GM23338 (cell line): Measurements from ENCODE around the gene TEKT2. TPM values are rescaled to one million over a fixed set of nuclear protein-coding genes. Genes with fewer than 3 reads are reported as not detected.

Experiments used
- ATAC-seq: fragments of 200-7000 bp; cut with Tn5 transposase; 3 replicates; pipeline ENCODE4 v1.9.1; 2020
- DNase-seq: peaks from one replicate; pipeline ENCODE4 v3.0.0-alpha.2; 2015; ENCODE audit warnings: low spot score
- H2AFZ ChIP-seq: fragments of 200-600 bp; sonication (generic); 2 replicates; pipeline ENCODE4 v1.8.0; 2016; ENCODE audit warnings: antibody characterized with exemption, mild to moderate bottlenecking, moderate library complexity
- H3F3A ChIP-seq: fragments of 200-600 bp; sonication (generic); replicated peaks from 2 replicates; pipeline ENCODE4 v1.8.0; 2017; ENCODE audit warnings: antibody characterized with exemption, mixed run types, low read depth
- H3K27ac ChIP-seq: fragments of 200-600 bp; sonication (generic); 2 replicates; pipeline ENCODE4 v1.6.1; 2016; ENCODE audit warnings: low read depth
- H3K27me3 ChIP-seq: fragments of 200-600 bp; sonication (generic); 2 replicates; pipeline ENCODE4 v1.8.0; 2016; ENCODE audit warnings: mild to moderate bottlenecking, mixed run types, moderate library complexity; ENCODE audit not compliant: insufficient read depth
- H3K36me3 ChIP-seq: fragments of 200-600 bp; sonication (generic); 2 replicates; pipeline ENCODE4 v1.8.0; 2016; ENCODE audit warnings: mild to moderate bottlenecking; ENCODE audit not compliant: insufficient read depth
- H3K4me1 ChIP-seq: fragments of 200-600 bp; sonication (generic); 2 replicates; pipeline ENCODE4 v1.8.0; 2016; ENCODE audit warnings: mild to moderate bottlenecking, moderate library complexity; ENCODE audit not compliant: insufficient read depth
- H3K4me2 ChIP-seq: fragments of 200-600 bp; sonication (generic); 2 replicates; pipeline ENCODE4 v1.7.1; 2017; ENCODE audit warnings: mixed run types
- H3K4me3 ChIP-seq: fragments of 200-600 bp; sonication (generic); 2 replicates; pipeline ENCODE4 v1.6.1; 2016; ENCODE audit warnings: mixed run types
- H3K79me2 ChIP-seq: fragments of 200-600 bp; sonication (generic); replicated peaks from 2 replicates; pipeline ENCODE4 v1.8.0; 2017; ENCODE audit warnings: mild to moderate bottlenecking; ENCODE audit not compliant: insufficient read depth
- H3K9me2 ChIP-seq: fragments of 200-600 bp; sonication (generic); 2 replicates; pipeline ENCODE4 v1.8.0; 2017; ENCODE audit not compliant: insufficient read depth
- H4K20me1 ChIP-seq: fragments of 200-600 bp; sonication (generic); replicated peaks from 2 replicates; pipeline ENCODE4 v1.8.0; 2017; ENCODE audit warnings: mild to moderate bottlenecking; ENCODE audit not compliant: insufficient read depth
- H3K27ac Mint-ChIP-seq: 2 replicates; pipeline ENCODE4 v1.8.0; 2020; ENCODE audit warnings: inconsistent platforms, mild to moderate bottlenecking, moderate library complexity, mixed read lengths
- H3K27me3 Mint-ChIP-seq: 3 replicates; pipeline ENCODE4 v1.8.0; 2022; ENCODE audit warnings: low read depth, mild to moderate bottlenecking, moderate library complexity, mixed read lengths, inconsistent platforms; ENCODE audit not compliant: insufficient read depth, poor library complexity
- H3K36me3 Mint-ChIP-seq: 3 replicates; pipeline ENCODE4 v1.8.0; 2021; ENCODE audit warnings: low read depth, mild to moderate bottlenecking, inconsistent platforms, moderate library complexity, mixed read lengths
- H3K4me1 Mint-ChIP-seq: 3 replicates; pipeline ENCODE4 v1.8.0; 2020; ENCODE audit warnings: mild to moderate bottlenecking, inconsistent platforms, mixed read lengths
- H3K4me3 Mint-ChIP-seq: 3 replicates; pipeline ENCODE4 v1.8.0; 2021; ENCODE audit warnings: moderate library complexity, mild to moderate bottlenecking, inconsistent platforms, mixed read lengths
- H3K9me3 Mint-ChIP-seq: 3 replicates; pipeline ENCODE4 v1.8.0; 2020; ENCODE audit warnings: moderate library complexity, mild to moderate bottlenecking, inconsistent platforms, mixed read lengths
- CREB1 ChIP-seq: fragments of 250-450 bp; sonication (Bioruptor Pico); IDR thresholded peaks from 2 replicates; pipeline ENCODE4 v1.5.0; 2020; ENCODE audit warnings: low read depth, mild to moderate bottlenecking, moderate library complexity
- ETS1 ChIP-seq: IDR thresholded peaks from 2 replicates; pipeline ENCODE4 v1.6.1; 2016; ENCODE audit warnings: antibody characterized with exemption
- EZH2 ChIP-seq: fragments of 200-600 bp; sonication (generic); IDR thresholded peaks from one replicate; pipeline ENCODE4 v1.8.0; 2017; ENCODE audit warnings: antibody characterized with exemption, mild to moderate bottlenecking, low read depth; ENCODE audit not compliant: unreplicated experiment
- EZH2phosphoT487 ChIP-seq: fragments of 200-600 bp; sonication (generic); IDR thresholded peaks from one replicate; pipeline ENCODE4 v1.8.1; 2018; ENCODE audit warnings: antibody characterized with exemption; ENCODE audit not compliant: unreplicated experiment
- JUNB ChIP-seq: IDR thresholded peaks from one replicate; pipeline ENCODE4 v1.6.1; 2016; ENCODE audit warnings: antibody characterized with exemption; ENCODE audit not compliant: unreplicated experiment
- NANOG ChIP-seq: IDR thresholded peaks from 2 replicates; pipeline ENCODE4 v1.6.1; 2016; ENCODE audit warnings: antibody characterized with exemption, borderline replicate concordance
- POLR2AphosphoS5 ChIP-seq: IDR thresholded peaks from 2 replicates; pipeline ENCODE4 v1.6.1; 2016; ENCODE audit warnings: antibody characterized with exemption, low read depth
- STAT1 ChIP-seq: IDR thresholded peaks from one replicate; pipeline ENCODE4 v1.6.1; 2016; ENCODE audit warnings: antibody characterized with exemption; ENCODE audit not compliant: unreplicated experiment
- ZNF114 ChIP-seq: fragments of 250-450 bp; sonication (Bioruptor Pico); IDR thresholded peaks from 2 replicates; pipeline ENCODE4 v1.5.0; 2020; ENCODE audit warnings: mild to moderate bottlenecking, moderate library complexity
- ZNF331 ChIP-seq: fragments of 250-450 bp; sonication (Bioruptor Pico); IDR thresholded peaks from 2 replicates; pipeline ENCODE4 v1.5.0; 2020; ENCODE audit warnings: low read depth, mild to moderate bottlenecking, moderate library complexity
- ZNF462 ChIP-seq: fragments of 250-450 bp; sonication (Bioruptor Pico); IDR thresholded peaks from 2 replicates; pipeline ENCODE4 v1.5.0; 2020; ENCODE audit warnings: mild to moderate bottlenecking, moderate library complexity
- polyA plus RNA-seq: library from polyadenylated mRNA; unstranded; fragments of >200 nt; fragmentation: Nextera tagmentation; extraction: Ambion mirVana; gene quantifications from 2 replicates; pipeline ENCODE4 v1.2.1, GENCODE V29; 2016
- total RNA-seq: library from RNA; depleted of rRNA; stranded (reverse); fragments of >200 nt; shearing (Covaris generic); gene quantifications from 2 replicates; pipeline ENCODE4 v1.2.3, GENCODE V29; 2014
- TF ChIP-seq, protein P1 (sequence below), 2 experiments: fragments of 200-600 bp in 1 of 2; sonication (generic) in 1 of 2; conservative IDR thresholded peaks; 2 replicates each; pipeline versions ENCODE4 v1.5.1 to v1.6.1; 2016 to 2017; ENCODE audit warnings: antibody characterized with exemption in 2 of 2, low read depth in 2 of 2, mild to moderate bottlenecking in 2 of 2, moderate library complexity in 1 of 2
- TF ChIP-seq, protein P2 (sequence below): IDR thresholded peaks from one replicate; pipeline ENCODE4 v1.6.1; 2018; ENCODE audit warnings: antibody characterized with exemption; ENCODE audit not compliant: unreplicated experiment

Gene TEKT2
- total and polyA plus RNA-seq, 2 experiments from 2014 or later: 0.36 to 0.94 TPM

DNA sequence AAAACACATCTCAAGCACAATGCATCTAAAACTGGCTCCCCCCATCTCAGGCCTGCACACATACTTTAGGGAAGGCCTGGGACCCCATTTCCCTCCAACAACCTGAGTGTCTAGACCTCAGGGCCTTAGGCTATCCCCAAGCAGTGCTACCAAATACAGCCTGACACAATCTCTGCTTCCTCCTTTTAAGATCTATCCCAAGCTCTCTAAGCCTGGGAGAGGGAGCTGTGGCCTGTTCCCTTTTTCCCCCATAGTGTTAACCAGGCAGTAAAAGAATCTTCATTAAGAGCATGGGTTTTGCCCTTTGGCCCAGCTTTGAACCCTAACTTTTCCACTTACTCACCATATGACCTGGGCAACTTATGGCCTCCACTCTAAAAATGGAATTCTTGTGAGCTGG is 51.9 kb downstream of the TEKT2 start:
- Histone ChIP-seq H3K4me3 (no peak overlapping the region), H3K27me3 (no peaks in the 10 kb centered on the region), H3F3A (peaks cover 6% of the 10 kb centered on the region; the same call in 1 of the 2 replicates), H3K4me2 (no peak overlapping the region), H3K79me2 (no peaks in the 10 kb centered on the region), H3K4me1 (peaks cover 3% of the 10 kb centered on the region), H3K27ac (no peak overlapping the region), H3K9me2 (no peaks in the 10 kb centered on the region), H3K36me3 (no peaks in the 10 kb centered on the region), H4K20me1 (no peaks in the 10 kb centered on the region; the same call in 1 of the 2 replicates), H2AFZ (no peak overlapping the region)
- DNase-seq (no peak), ATAC-seq (no peak)
- Mint-ChIP-seq H3K4me1 (peaks cover 13% of the 10 kb centered on the region; the same call in 2 of the 3 replicates), H3K9me3 (no peaks in the 10 kb centered on the region), H3K27ac (no peak overlapping the region), H3K36me3 (peaks cover 3% of the 10 kb centered on the region; the same call in 1 of the 3 replicates), H3K27me3 (peaks cover 4% of the 10 kb centered on the region), H3K4me3 (no peak overlapping the region)
- TF ChIP-seq ZNF114 (CRISPR knock-in tag) (no peak), ZNF331 (CRISPR knock-in tag) (no peak), POLR2AphosphoS5 (no peak), ETS1 (no peak), ZNF462 (CRISPR knock-in tag) (no peak), EZH2phosphoT487 (no peak), CREB1 (CRISPR knock-in tag) (no peak), EZH2 (no peak), NANOG (no peak), JUNB (no peak), STAT1 (no peak)
- TF ChIP-seq, protein P1, sequence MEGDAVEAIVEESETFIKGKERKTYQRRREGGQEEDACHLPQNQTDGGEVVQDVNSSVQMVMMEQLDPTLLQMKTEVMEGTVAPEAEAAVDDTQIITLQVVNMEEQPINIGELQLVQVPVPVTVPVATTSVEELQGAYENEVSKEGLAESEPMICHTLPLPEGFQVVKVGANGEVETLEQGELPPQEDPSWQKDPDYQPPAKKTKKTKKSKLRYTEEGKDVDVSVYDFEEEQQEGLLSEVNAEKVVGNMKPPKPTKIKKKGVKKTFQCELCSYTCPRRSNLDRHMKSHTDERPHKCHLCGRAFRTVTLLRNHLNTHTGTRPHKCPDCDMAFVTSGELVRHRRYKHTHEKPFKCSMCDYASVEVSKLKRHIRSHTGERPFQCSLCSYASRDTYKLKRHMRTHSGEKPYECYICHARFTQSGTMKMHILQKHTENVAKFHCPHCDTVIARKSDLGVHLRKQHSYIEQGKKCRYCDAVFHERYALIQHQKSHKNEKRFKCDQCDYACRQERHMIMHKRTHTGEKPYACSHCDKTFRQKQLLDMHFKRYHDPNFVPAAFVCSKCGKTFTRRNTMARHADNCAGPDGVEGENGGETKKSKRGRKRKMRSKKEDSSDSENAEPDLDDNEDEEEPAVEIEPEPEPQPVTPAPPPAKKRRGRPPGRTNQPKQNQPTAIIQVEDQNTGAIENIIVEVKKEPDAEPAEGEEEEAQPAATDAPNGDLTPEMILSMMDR (conservative IDR thresholded peaks at IDR 0.05; ENCODE audit: low read depth in 2 of 2): no peak
- TF ChIP-seq, protein P2, sequence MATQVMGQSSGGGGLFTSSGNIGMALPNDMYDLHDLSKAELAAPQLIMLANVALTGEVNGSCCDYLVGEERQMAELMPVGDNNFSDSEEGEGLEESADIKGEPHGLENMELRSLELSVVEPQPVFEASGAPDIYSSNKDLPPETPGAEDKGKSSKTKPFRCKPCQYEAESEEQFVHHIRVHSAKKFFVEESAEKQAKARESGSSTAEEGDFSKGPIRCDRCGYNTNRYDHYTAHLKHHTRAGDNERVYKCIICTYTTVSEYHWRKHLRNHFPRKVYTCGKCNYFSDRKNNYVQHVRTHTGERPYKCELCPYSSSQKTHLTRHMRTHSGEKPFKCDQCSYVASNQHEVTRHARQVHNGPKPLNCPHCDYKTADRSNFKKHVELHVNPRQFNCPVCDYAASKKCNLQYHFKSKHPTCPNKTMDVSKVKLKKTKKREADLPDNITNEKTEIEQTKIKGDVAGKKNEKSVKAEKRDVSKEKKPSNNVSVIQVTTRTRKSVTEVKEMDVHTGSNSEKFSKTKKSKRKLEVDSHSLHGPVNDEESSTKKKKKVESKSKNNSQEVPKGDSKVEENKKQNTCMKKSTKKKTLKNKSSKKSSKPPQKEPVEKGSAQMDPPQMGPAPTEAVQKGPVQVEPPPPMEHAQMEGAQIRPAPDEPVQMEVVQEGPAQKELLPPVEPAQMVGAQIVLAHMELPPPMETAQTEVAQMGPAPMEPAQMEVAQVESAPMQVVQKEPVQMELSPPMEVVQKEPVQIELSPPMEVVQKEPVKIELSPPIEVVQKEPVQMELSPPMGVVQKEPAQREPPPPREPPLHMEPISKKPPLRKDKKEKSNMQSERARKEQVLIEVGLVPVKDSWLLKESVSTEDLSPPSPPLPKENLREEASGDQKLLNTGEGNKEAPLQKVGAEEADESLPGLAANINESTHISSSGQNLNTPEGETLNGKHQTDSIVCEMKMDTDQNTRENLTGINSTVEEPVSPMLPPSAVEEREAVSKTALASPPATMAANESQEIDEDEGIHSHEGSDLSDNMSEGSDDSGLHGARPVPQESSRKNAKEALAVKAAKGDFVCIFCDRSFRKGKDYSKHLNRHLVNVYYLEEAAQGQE: no peak
